Transverse colon (tissue), 4 donors: ENCODE results near the gene STK32C. TPM values are rescaled to one million over a fixed set of nuclear protein-coding genes. Genes with fewer than 3 reads are reported as not detected.

Experiments
- DNase-seq: peaks from one replicate; pipeline ENCODE4 v3.0.0-alpha.2; 2019
- H3K27ac ChIP-seq, 4 donors: fragments of 200-600 bp; sonication (generic); 2 replicates each; pipeline ENCODE4 v1.5.1; 2016 to 2018; ENCODE audit warnings: inconsistent platforms in 4 of 4
- H3K27me3 ChIP-seq: fragments of 200-600 bp; sonication (generic); 2 replicates; pipeline ENCODE4 v1.5.1; 2017; ENCODE audit warnings: inconsistent platforms
- H3K36me3 ChIP-seq, 4 donors: fragments of 200-600 bp; sonication (generic); 2 replicates each; pipeline ENCODE4 v1.5.1; 2017 to 2019; ENCODE audit warnings: inconsistent platforms in 4 of 4
- H3K4me1 ChIP-seq, 4 donors: fragments of 200-600 bp; sonication (generic); 2 replicates each; pipeline ENCODE4 v1.5.1; 2017 to 2020; ENCODE audit warnings: inconsistent platforms in 4 of 4
- H3K4me3 ChIP-seq, 4 donors: fragments of 200-600 bp; sonication (generic); 1 replicate in 1 of 4; 2 replicates in 3 of 4; pipeline versions ENCODE4 v1.5.1 to v1.6.1; 2017 to 2019; ENCODE audit warnings: inconsistent platforms in 4 of 4
- H3K9me3 ChIP-seq, 2 donors: fragments of 200-600 bp; sonication (generic); 2 replicates each; pipeline ENCODE4 v1.5.1; 2017 to 2019; ENCODE audit warnings: inconsistent platforms in 2 of 2
- EP300 ChIP-seq: sonication (generic); formaldehyde crosslinking; IDR thresholded peaks from one replicate; pipeline ENCODE4 v1.6.1; 2017; ENCODE audit warnings: antibody characterized with exemption, low read depth
- POLR2A ChIP-seq: fragments of 450-650 bp; IDR thresholded peaks from one replicate; pipeline ENCODE4 v1.6.1; 2016; ENCODE audit warnings: antibody characterized with exemption, mild to moderate bottlenecking, moderate library complexity
- POLR2AphosphoS5 ChIP-seq, 3 donors: sonication (generic); formaldehyde crosslinking; IDR thresholded peaks; one replicate each; pipeline ENCODE4 v1.6.1; 2016; ENCODE audit warnings: antibody characterized with exemption in 3 of 3
- WGBS, 2 donors: methylation state at CpG; one replicate each; pipeline ENCODE4 v1.1.5; 2018; ENCODE audit warnings: low coverage in 1 of 2; 5-methylcytosine and 5-hydroxymethylcytosine counted together
- in situ Hi-C, 4 donors: fragments of 200-750 bp; cut with MboI; loops; one replicate each; pipeline versions ENCODE4 v1.15.0 to v1.15.1; 2017; ENCODE audit warnings: low sequenced_read_pairs in 3 of 4, low pct_ligation_motif_present in 1 of 4, low pct_unique_long_range_greater_than_20kb in 1 of 4
- intact Hi-C: fragments of 100-400 bp; cut with DNase I; formaldehyde crosslinking; loops from one replicate; pipeline ENCODE4 v1.15.1; 2023; ENCODE audit warnings: low total_unique reads
- total RNA-seq, 4 donors: library from RNA; depleted of rRNA; stranded (reverse); fragments of >200 nt; gene quantifications; one replicate each; pipeline ENCODE4 v1.1.0, GENCODE V29; 2016
- TF ChIP-seq, protein P1 (sequence below), 5 experiments: fragments of 200-600 bp in 3 of 5; fragments of 450-650 bp in 2 of 5; sonication (generic) in 3 of 5; IDR thresholded peaks; 1 replicate in 2 of 5; 2 replicates in 3 of 5; pipeline ENCODE4 v1.5.1; 2016 to 2017; ENCODE audit warnings: antibody characterized with exemption in 5 of 5, inconsistent platforms in 3 of 5, mild to moderate bottlenecking in 2 of 5, moderate library complexity in 1 of 5

The STK32C gene
- total RNA-seq, 4 donors from 2014 or later = 2.2 to 7.8 (median 3.7) TPM; not detected in 1

DNA sequence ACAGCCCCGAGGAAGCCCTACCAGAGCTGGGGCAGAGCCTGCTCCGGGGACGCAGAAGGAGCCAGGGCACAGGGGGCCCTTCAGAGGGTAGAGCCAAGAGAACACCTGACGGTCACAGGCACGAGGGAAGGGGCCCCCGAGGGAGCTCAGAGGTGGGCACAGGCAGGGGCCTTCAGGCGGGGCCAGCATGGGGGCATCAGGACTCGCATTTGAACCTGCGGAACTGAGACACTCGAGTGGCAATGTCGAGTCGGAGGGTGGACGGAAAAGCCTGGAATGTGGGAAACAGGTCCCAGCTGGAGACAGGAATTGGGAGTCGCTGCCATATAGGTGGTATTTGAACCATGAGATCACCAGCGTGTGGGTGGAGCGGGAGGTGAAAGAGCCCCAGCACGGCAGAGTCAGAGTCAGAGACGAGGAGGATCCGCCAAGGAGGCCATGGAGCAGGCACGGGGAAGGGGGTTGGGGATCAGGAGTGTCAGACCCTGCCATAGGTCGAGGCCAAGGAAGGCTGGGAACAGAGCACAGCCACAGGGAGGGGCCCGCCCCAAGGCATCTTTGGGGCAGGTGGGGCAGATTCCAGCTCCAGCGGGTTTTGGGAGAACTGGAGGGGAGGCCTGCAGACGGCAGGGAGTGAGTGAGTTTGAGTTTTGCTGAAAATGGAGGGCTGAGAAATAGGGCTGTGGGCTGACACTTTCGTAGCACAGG, 13.8 kb downstream of the STK32C start:
- intact Hi-C loops (no loop called here), in situ Hi-C loops (no loop called here)
- Histone ChIP-seq H3K9me3 (peaks cover 0 to under 1% of the 10 kb centered on the region in 2 donors), H3K4me1 (peaks cover 0 to 3% (median 0%) of the 10 kb centered on the region in 4 donors), H3K36me3 (no peaks in the 10 kb centered on the region), H3K27me3 (no peaks in the 10 kb centered on the region), H3K27ac (peak overlapping the region in 1 of 4 donors; percentile 12), H3K4me3 (no peak overlapping the region)
- peak; percentile 4 for DNase-seq
- WGBS, 2 donors = 87% methylated on average over 25 of the region's 25 CpGs; no CpG with 5 or more reads in 1 of the 2 donors
- TF ChIP-seq, protein P1, sequence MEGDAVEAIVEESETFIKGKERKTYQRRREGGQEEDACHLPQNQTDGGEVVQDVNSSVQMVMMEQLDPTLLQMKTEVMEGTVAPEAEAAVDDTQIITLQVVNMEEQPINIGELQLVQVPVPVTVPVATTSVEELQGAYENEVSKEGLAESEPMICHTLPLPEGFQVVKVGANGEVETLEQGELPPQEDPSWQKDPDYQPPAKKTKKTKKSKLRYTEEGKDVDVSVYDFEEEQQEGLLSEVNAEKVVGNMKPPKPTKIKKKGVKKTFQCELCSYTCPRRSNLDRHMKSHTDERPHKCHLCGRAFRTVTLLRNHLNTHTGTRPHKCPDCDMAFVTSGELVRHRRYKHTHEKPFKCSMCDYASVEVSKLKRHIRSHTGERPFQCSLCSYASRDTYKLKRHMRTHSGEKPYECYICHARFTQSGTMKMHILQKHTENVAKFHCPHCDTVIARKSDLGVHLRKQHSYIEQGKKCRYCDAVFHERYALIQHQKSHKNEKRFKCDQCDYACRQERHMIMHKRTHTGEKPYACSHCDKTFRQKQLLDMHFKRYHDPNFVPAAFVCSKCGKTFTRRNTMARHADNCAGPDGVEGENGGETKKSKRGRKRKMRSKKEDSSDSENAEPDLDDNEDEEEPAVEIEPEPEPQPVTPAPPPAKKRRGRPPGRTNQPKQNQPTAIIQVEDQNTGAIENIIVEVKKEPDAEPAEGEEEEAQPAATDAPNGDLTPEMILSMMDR (IDR thresholded peaks at IDR 0.05) = no peak
- TF ChIP-seq EP300 (no peak), POLR2AphosphoS5 (IDR thresholded peaks at IDR 0.05) (no peak), POLR2A (no peak)

DNA sequence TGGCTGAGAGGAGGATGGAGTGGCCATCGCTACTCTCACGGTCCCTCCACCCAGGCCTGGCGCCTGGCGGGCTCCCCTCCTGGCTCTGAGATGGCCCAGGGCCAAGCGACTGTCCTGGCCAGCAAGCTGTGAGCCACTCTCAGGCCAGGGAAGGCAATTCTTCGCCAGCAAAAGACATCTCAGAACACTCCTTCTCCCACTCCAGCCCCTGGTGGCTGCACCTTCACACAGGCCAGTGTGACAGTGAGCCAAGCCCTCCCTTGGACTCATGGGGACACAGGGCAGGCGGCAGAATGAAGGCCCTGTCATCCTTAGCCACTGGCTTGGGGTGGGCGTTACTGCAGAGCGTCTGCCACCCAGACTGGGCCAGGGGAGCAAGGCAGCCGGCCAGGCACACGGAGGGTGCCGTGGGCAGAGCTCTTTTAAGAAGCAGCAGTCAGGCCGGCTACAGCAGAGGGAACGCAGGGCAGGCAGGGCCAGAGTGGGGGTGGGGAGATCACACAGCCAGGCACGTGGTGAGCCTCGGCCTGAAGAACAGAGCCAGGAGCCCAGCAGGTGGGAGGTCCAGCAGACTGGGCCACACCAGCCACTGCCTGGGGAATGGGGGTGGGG, 14.4 kb downstream of the STK32C start:
- Histone ChIP-seq H3K9me3 (peaks cover 0 to 4% of the 10 kb centered on the region in 2 donors), H3K4me3 (no peak overlapping the region), H3K36me3 (no peaks in the 10 kb centered on the region), H3K4me1 (peaks cover 0 to 3% (median 0%) of the 10 kb centered on the region in 4 donors), H3K27me3 (no peaks in the 10 kb centered on the region), H3K27ac (peak overlapping the region in 1 of 4 donors; percentile 12)
- intact Hi-C loops = no loop called here
- in situ Hi-C loops = no loop called here
- DNase-seq = peak; percentile 7
- no peak for TF ChIP-seq EP300
- TF ChIP-seq POLR2A = no peak
- no peak for TF ChIP-seq POLR2AphosphoS5 (IDR thresholded peaks at IDR 0.05)
- TF ChIP-seq, protein P1 (IDR thresholded peaks at IDR 0.05) = no peak
- WGBS, 2 donors = 54% methylated on average over 15 of the region's 16 CpGs; no CpG with 5 or more reads in 1 of the 2 donors

DNA sequence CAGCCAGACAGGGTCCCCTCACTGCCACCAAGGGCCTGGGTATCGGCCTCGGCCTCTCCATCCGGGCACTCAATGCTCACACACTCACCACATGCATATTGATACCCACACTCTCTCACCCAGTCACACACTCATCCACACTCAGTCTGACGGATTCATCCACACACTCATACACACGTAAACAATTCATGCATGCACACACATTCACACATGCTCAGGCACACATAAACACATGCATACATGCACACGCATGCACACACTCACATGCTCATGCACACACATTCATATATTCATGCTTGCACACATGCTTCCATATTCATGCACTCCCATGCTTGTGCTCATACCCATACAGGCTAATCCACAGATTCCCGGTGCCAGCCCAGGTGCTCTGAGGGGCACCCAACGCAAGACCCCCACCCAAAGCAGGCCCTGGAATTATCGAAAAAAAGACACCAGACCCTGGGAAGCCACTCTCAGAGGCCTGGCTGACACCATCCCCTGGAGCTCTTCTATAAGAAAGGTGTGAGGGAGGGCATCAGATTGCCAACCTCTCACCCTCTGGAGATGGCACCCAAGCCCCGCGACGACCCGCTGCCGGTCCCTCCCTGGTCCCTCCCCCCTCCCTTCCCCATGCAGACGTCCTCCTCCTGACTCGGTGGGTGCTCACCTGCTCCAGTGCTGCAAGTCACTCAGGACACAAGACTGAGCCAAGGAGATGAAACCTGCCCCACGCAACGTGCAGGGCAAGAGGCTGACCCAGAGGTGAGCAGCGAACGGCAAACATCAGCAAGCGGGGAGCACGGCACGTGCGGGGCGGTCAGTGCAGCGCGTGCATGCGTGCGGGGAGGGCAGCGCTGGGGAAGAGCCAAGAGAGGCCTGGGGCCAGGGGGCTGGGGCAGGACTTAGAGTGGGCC, 15.2 kb downstream of the STK32C start:
- Histone ChIP-seq H3K4me1 (peaks cover 0 to 3% (median 0%) of the 10 kb centered on the region in 4 donors), H3K4me3 (no peak overlapping the region), H3K36me3 (no peaks in the 10 kb centered on the region), H3K27me3 (no peaks in the 10 kb centered on the region), H3K9me3 (peaks cover 0 to 4% of the 10 kb centered on the region in 2 donors), H3K27ac (no peak overlapping the region)
- TF ChIP-seq POLR2A = no peak
- TF ChIP-seq EP300 = no peak
- no peak for TF ChIP-seq POLR2AphosphoS5 (IDR thresholded peaks at IDR 0.05)
- TF ChIP-seq, protein P1 (IDR thresholded peaks at IDR 0.05) = no peak
- intact Hi-C loops (no loop called here), in situ Hi-C loops (no loop called here)
- peak; percentile 0 for DNase-seq
- 89% methylated on average over 30 of the region's 30 CpGs; no CpG with 5 or more reads in 1 of the 2 donors for WGBS, 2 donors

DNA sequence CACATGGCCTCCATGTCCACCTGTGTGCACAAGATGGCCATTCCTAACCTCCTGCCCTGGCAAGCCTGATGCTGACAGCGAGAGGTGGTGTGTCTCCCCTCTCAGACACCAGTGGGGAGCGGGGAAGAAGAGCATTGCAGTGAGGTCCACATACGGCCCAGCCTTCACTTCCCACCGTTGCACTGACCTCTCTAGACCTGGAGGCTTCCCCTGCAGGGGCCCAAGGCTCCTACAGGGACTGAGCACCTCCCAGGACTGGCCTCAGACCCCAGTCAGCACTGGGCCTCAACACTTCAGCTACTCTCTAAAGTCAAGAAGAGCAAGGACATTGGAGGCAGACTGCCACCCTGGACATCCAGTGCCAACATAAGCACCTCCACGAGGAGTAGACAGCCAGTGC, 15.9 kb downstream of the STK32C start:
- 69% methylated on average over 5 of the region's 5 CpGs; no CpG with 5 or more reads in 1 of the 2 donors for WGBS, 2 donors
- H3K36me3 ChIP-seq = no peaks in the 10 kb centered on the region
- H3K9me3 ChIP-seq = peaks cover 0 to 4% of the 10 kb centered on the region in 2 donors
- no peak overlapping the region for H3K27ac ChIP-seq
- H3K27me3 ChIP-seq = no peaks in the 10 kb centered on the region
- H3K4me3 ChIP-seq = no peak overlapping the region
- DNase-seq = no peak
- peaks cover 0 to 3% (median 0%) of the 10 kb centered on the region in 4 donors for H3K4me1 ChIP-seq
- TF ChIP-seq POLR2A (no peak), EP300 (no peak), POLR2AphosphoS5 (IDR thresholded peaks at IDR 0.05) (no peak)
- TF ChIP-seq, protein P1 (IDR thresholded peaks at IDR 0.05) = no peak
- in situ Hi-C loops = no loop called here
- intact Hi-C loops = no loop called here
